ENCODE data around the gene ITGAD.
A peak's percentile ranks its signal among the peaks of the same experiment; 100 is the strongest.

ITGAD gene

DNA sequence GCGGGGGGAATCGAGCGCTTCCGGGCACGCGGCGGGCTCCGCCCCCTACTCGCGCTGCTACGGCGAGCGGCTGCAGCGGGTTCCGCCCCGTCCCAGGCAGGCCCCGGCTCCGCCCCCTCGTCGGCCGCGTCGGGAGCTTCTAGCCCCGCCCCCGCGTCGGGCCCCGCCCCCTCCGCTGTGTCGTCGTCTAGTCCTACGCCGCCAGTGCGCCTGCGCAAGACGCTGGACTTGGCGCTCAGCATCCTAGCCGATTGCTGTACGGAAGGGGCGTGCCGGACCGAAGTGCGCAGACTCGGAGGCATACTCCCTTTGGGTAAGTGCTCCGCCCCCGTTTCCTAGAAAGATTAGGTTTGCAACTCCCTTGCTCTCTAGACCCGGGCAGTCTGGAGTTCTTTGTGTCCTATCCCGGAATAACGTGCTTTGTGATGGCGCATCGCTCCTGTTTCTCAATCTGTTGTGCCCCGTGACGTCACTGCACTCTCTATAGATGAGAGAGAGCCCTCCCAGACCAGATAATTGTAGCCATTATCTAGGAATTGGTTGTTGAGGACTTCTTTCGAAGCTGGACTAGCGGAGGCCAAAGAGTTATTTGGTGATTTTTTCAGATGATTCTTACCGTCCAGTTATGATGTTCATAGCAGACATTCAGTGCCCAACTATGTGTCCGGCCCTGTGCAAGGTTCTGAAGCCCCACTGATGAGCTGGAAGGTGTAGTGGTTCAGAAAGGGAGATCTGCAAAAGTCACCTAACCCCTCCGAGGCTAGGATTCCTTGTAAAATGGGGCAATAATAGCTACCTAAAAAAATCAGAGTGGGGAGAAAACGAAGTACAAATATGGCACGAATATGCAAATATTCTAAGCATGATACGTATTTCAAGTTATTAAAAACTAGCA is 66.8 kb downstream of the ITGAD start:
- DNase-seq (ENCODE audit: low spot score) = peak; percentile 100

DNA sequence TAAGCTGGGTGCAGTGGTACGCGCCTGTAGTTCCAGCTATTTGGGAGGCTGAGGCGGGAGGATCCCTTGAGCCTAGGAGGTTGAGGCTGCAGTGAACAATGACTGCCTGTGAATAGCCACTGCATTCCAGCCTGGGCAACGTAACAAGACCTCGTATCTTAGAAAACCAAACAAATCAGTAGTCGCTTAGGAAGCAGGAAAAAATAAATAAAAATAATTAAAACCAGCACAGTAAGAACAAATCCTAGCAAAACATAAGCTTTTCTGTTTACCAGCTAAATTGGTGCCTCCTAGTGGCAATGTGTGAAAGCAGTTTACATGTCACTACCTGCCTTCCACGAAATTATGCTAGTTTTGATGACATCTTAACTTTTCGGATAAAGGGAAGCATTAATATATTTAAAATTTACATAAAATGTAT is 67.5 kb downstream of the ITGAD start:
- DNase-seq (ENCODE audit: low spot score) = peak; percentile 73

DNA sequence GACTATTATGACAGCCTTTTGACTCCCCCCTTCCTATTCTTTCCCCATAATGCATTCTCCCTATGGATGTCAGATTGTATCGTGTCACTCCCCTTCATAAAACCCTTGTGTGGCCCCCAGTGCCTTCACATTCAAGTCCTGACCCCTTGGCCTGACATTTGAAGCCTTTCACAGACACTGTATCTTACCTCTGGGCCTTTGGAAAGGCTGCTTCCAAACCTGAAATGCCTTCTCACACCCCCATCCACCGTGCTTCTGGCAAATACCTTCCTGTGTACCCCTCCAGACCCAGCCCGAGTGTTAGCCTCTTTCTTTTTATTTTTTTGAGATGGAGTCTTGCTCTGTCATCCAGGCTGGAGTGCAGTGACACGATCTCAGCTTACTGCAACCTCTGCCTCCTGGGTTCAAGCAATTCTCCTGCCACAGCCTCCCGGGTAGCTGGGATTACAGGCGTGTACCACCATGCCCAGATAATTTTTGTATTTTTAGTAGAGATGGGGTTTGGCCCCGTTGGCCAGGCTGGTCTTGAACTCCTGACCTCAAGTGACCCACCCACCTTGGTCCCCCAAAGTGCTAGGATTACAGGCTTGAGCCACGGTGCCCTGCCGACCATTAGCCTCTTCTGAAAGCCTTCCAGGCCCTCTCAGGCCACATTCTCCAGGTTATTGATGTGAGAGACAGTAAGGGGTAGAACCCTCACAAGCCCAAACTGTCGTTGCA is 68.2 kb downstream of the ITGAD start:
- no peak for DNase-seq (ENCODE audit: low spot score)

DNA sequence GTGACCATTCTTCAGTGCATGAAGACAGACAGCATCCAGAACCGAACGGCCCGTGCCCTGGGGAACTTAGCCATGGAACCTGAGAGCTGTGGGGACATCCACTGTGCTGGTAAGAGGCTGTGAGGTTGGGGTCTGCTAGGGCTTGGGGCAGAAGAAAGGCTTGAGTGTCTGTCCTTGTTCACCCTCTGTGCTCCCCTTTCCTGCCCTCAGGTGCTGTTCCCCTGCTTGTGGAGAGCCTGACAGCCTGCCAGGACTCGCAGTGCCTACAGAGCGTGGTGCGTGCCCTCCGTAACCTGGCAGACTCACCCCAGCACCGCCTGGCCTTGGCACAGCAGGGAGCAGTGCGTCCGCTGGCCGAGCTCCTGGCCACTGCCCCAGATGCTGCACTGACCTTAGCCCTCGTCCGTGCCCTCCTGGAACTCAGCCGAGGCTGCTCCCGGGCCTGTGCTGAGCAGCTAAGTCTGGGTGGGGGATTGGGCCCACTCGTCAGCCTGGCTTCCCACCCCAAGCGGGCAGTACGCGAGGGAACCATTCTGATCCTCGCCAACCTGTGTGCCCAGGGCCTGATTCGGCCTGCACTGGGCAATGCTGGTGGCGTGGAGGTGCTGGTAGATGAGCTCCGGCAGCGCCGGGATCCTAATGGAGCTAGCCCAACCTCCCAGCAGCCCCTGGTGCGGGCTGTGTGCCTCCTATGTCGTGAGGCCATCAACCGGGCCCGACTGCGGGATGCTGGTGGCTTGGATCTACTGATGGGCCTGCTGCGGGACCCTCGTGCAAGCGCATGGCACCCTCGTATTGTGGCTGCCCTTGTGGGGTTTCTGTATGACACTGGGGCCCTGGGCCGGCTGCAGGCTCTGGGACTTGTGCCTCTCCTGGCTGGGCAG is 69.0 kb downstream of the ITGAD start:
- no peak for DNase-seq (ENCODE audit: low spot score)

DNA sequence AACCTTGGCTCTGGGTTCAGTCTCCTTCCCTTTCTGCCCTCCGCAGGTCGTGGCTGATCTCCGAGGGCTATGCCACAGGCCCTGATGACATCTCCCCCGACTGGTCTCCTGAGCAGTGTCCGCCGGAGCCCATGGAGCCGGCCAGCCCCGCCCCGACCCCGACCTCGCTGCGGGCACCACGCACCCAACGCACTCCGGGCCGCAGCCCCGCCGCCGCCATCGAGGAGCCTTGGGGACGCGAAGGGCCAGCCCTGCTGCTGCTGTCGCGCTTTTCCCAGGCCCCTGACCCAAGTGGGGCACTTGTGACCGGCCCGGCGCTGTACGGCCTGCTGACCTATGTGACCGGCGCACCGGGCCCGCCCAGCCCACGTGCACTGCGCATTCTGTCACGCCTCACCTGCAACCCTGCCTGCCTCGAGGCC is 71.2 kb downstream of the ITGAD start:
- no peak for DNase-seq (ENCODE audit: low spot score)

DNA sequence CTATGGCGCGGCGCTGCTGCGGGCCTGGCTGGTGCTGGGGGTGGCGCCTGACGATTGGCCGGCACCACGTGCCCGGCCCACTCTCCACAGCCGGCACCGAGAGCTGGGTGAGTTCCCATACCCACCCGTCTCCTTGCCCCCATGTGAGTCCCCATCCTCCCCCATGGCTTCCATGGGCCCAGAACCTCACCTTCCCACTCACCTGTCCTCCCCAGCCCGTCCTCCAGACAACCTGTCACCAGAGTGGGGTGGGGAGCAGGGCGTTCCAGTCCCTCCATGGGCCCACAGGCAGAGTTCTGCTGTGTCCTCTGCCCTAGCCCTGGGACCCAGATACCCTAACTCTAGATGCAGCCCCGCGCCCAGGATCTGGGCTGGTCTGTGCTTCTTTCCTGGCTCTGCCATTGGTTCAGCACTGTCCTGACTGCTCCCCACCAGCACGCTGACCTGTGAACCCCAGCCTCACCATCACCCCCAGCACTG is 71.7 kb downstream of the ITGAD start:
- DNase-seq (ENCODE audit: low spot score) = no peak

DNA sequence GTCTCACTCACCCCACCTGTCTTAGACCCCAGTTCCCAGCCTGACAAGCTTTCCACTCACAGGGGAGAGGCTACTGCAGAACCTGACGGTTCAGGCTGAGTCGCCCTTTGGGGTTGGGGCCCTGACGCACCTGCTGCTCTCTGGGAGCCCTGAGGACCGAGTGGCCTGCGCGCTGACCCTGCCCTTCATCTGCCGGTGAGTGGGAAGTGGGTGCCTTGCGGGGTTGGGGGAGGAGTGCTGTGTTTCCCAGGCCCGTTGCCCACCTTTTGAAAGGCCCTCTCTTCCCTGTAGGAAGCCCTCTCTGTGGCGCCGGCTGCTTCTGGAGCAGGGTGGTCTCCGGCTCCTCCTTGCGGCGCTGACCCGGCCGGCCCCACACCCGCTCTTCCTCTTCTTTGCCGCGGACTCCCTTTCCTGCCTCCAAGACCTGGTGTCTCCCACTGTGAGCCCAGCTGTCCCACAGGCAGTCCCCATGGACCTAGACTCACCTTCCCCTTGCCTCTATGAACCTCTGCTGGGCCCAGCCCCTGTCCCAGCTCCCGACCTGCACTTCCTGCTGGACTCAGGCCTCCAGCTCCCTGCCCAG is 72.7 kb downstream of the ITGAD start:
- no peak for DNase-seq (ENCODE audit: low spot score)

DNA sequence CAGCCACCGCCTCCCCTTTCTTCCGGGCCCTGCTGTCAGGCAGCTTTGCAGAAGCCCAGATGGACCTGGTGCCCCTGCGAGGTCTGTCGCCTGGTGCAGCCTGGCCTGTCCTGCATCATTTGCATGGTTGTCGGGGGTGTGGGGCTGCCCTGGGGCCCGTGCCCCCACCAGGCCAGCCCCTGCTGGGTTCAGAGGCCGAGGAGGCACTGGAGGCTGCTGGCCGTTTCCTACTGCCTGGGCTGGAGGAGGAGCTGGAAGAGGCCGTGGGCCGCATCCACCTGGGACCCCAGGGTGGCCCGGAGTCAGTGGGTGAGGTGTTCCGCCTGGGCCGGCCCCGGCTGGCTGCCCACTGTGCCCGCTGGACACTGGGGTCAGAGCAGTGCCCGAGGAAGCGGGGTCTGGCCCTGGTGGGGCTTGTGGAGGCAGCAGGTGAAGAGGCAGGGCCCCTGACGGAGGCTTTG is 73.3 kb downstream of the ITGAD start:
- no peak for DNase-seq (ENCODE audit: low spot score)

DNA sequence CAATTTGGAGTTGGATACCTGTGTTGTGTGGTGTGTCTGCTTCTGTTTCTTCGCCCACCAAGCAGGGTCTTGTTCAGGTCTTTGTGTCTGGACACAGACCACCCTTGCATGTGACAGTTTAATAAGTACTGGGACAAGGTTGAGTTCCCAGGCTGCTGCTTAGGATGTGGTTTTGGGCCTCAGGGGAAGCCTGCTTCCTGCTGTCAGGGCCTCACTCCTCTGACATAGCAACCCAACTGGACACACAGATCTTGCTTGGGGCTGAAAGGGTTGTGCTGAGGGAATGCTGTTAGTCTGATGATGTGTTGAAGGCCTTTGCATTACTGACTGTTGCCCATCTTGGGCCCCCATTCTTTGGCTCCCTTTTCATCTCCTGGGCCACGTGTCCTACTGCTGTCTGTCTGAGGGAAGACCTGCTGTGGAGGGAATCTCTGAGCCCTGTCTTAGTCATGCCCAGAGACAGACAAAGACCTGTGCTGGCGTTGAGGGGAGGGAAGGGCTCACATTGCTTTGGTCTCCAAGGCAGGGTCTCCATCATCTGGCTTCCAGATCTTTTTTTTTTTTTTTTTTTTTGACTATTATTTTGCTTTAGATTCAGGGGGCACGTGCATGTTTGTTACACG is 74.1 kb downstream of the ITGAD start:
- no peak for DNase-seq (ENCODE audit: low spot score)

DNA sequence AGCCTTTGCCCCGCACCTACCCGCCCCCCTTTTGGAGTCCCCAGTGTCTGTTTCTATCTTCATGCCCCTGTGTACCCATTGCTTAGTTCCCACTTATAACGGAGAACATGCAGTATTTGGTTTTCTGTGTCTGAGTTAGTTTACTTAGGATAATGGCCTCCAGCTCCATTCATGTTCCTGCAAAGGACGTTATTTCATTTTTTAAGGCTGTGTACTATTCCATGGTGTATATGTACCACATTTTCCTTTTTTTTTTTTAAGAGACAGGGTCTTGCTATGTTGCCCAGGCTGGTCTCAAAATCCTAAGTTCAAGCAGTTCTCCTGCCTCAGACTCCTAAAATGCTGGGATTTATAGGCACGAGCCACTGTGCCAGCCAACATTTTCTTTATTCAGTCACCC is 74.7 kb downstream of the ITGAD start:
- DNase-seq (ENCODE audit: low spot score) = no peak

DNA sequence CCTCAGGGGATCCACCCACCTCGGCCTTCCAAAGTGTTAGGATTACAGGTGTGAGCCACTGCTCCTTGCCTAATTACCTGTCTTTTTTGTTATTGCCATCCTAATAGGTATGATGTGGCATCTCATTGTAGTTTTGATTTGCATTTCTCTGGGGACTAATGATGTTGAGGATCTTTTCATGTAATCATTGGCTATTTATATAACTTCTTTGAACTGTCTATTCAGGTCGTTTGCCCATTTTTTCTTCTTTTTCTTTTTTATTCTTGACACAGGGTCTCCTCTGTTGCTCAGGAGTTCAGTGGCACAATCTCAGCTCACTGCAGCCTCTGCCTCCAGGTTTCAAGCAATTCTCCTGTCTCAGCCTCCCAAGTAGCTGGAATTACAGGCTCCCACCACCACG is 77.5 kb downstream of the ITGAD start:
- no peak for DNase-seq (ENCODE audit: low spot score)

DNA sequence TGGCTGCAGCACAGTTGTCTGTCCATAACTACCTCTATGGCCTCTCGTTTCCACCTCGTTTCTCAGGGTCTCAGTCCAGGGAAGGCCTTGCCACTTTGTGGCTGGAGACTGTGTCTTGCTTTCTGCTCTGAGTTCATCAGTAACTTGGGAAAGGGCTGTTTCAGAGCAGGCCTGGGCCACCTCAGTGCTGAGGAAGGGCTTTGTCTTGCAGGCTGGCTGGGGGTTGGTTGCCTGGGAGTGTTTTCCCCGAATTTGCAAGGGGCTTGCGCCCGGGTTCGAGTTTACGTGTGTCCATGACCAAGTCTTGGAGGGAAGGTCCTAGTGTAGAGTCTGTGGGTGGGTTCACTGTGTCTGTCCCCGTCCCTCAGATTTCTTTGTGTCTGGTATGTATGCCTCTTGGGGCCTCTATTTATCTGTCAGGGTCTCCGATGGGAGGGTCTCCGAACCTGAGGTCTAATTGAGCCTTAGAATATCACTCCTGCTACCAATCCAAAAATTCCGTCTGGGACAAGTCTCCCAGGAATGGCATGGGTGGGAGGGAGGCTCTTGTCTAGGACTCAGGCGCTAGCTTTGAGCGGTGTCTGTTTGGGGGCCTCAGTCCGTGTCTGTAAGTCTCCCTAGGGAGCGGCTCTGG is 78.2 kb downstream of the ITGAD start:
- no peak for DNase-seq (ENCODE audit: low spot score)

DNA sequence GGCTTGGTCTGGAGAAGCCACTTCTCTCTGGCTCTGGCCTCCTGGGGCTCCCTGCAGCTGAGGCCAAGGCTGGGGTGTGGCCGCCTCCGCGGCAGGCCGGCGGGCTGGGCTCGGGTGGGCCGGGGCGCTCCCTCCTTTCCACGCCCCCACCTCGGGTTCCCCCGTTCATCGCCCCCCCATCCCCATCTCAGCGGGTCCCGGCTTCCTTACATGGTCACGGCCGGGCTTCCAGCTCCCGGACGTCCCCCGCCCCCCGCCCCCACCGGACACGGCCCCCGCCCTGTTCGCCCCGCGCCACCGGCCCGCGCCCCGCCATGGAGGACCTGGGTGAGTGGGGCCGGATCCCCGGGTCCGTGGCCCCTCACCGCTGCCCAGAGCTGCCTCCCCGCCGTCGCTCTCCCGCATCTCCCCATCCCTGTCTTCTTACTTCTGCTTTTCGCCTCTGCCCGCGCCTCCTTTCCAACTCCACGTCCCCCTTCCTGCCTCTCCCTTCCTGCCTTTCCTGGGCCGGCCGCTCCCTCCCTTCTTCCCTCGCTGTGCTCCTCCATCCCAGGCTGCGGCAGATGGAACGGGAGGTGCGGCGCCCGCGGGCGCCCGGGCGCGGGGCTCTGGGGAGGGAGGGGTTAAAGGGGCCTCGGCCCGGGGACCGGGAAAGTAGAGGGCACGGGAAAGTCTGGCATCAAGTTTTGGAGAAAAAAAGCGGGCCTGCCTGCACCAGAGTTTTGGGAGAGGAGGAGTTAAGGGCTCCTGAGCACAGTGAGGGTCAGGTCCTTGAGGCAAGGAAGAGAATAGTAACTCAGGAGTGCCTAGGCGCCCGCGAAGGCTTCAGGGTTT is 79.0 kb downstream of the ITGAD start, which contains the start of gene TGFB1I1:
Gene TGFB1I1 (plus strand): TSS at position 278 of the 834 bp plus-strand sequence. CDS start 37 bp downstream, at position 315.
- DNase-seq (ENCODE audit: low spot score) = no peak

DNA sequence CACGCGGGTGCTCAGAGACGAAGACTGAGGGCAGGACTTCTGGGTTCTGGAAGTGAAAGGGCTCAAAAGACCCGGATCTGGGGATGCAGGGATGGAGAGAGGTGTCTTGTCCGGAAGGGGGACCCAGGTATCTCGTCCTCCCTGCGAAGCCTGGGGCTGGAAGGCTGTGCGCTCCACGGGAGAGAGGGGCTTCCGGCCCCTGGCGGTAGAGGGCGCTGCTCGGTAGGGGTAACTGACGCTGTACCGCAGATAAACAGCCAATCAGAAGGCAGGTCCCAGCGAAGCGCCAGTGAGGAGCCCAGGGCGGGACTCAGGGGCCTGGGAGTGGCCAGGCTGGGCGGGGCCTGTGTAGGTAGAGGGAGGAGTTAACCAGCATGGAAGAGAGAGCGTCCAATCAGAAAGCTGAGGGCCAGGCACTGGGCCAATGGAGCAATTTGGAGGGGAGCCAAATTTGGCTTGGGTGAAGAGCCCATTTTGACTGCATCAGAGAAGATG is 79.6 kb downstream of the ITGAD start:
- peak; percentile 96 for DNase-seq (ENCODE audit: low spot score)

DNA sequence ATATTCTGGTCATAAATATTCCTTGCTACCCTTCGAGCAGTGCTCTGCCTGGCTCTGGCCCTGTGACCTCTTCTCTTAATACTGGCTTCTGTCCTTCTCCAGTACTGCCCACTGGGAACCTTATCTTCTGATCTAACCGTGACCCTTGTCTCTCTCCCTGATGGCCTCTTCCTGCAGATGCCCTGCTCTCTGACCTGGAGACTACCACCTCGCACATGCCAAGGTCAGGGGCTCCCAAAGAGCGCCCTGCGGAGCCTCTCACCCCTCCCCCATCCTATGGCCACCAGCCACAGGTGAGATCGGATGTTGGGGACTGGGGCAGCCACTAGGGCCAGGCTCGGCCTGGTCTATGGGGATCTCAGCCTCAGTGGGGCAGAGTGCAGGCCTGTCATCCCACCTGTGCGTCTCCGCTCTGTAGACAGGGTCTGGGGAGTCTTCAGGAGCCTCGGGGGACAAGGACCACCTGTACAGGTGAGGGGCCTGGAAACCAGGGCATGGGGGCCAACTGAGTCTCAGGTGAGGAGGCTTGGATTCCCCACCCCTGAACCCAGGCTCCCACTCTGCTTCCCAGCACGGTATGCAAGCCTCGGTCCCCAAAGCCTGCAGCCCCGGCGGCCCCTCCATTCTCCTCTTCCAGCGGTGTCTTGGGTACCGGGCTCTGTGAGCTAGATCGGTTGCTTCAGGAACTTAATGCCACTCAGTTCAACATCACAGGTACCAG is 80.3 kb downstream of the ITGAD start:
- no peak for DNase-seq (ENCODE audit: low spot score)

DNA sequence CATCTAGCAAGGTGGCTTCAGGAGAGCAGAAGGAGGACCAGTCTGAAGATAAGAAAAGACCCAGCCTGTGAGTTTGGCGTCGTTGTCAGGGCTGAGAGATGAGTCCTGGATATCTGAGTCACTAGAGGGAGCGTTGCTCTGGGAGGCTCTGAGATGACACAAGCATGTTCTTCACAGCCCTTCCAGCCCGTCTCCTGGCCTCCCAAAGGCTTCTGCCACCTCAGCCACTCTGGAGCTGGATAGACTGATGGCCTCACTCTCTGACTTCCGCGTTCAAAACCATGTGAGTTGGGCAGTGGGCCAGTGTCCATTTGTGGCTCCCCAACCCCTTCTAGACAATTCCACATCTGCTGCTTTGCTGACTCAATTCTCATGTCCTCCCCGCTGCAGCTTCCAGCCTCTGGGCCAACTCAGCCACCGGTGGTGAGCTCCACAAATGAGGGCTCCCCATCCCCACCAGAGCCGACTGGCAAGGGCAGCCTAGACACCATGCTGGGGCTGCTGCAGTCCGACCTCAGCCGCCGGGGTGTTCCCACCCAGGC is 81.1 kb downstream of the ITGAD start:
- DNase-seq (ENCODE audit: low spot score) = peak; percentile 63

DNA sequence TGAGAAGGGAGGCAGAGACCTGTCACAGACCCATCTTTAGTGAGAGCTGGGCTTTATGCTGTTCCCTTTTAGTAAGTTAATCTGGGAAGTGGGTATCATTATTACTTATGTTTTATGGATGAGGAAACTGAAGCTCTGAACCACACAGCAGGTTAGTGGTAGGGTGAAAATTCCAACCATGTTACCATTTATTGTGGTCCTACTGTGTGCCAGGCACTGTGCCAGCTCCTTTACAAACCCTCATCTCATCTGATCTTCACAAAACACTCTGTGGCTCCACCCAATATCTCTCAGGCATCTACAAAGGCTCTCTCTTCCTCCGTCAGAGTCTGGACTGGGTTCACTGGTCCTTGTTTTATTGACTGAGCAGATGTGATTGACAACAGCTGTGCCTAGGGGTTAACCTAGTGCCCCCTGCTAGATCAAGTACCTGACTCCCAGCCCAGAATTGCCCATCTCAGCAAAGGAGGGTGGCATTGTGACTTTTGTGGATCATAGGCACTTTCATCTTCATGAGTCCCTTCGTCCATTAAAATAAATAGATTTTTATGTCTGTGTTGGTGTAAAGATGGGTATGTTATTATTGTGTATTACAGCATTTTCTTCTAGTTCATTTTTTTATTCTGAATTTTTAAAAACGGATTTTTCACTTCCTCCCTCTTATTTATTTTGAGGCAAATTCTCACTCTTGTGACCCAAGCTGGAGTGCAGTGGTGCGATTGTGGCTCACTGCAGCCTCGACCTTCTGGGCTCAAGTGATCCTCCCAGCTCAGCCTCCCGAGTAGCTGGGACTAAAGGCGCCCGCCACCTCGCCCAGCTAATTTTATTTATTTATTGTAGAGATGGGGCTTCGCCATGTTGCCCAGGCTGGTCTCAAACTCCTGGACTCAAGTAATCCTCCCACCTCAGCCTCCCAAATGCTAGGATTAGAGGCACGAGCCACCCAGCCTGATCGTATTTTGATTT is 81.9 kb downstream of the ITGAD start:
- no peak for DNase-seq (ENCODE audit: low spot score)
